ENCODE measurements around the gene RC3H2.

Gene RC3H2

GRCh38 chr9:122904823-122905710 lies at the start of gene RC3H2:
TSS of gene RC3H2 (minus strand) at chr9:122905359. CDS start at chr9:122897509, 7,850 bp downstream.
- peak; percentile 83 to 92 for DNase-seq (ENCODE audit: low read depth in 2 of 2)

GRCh38 chr9:122954253-122954691 lies 49.1 kb upstream of the RC3H2 start:
- no peak for DNase-seq (ENCODE audit: low read depth in 2 of 2)

- DNase-seq (ENCODE audit: low read depth in 2 of 2), result no peak
These were observed 45.9 kb upstream of the RC3H2 start for GRCh38 chr9:122951056-122951455.

- DNase-seq (ENCODE audit: low read depth in 2 of 2), result no peak
These were observed 45.1 kb upstream of the RC3H2 start for GRCh38 chr9:122950263-122950662.

GRCh38 chr9:122949696-122950095 lies 44.5 kb upstream of the RC3H2 start:
- no peak for DNase-seq (ENCODE audit: low read depth in 2 of 2)

GRCh38 chr9:122948313-122948712 lies 43.2 kb upstream of the RC3H2 start:
- no peak for DNase-seq (ENCODE audit: low read depth in 2 of 2)

- no peak for DNase-seq (ENCODE audit: low read depth in 2 of 2)
These were observed 41.4 kb upstream of the RC3H2 start for GRCh38 chr9:122946461-122947005.

- DNase-seq (ENCODE audit: low read depth in 2 of 2), result no peak
These were observed 40.1 kb upstream of the RC3H2 start for GRCh38 chr9:122944960-122945888.

- no peak for DNase-seq (ENCODE audit: low read depth in 2 of 2)
These were observed 36.5 kb upstream of the RC3H2 start for GRCh38 chr9:122941582-122942234.

GRCh38 chr9:122940749-122941581 lies 35.8 kb upstream of the RC3H2 start, which contains the start of gene RABGAP1:
TSS of gene RABGAP1 (plus strand) at chr9:122941020. CDS start at chr9:122957060, 16,040 bp downstream.
- DNase-seq (ENCODE audit: low read depth in 2 of 2), result peak; percentile 98 to 99

GRCh38 chr9:122940454-122940748 lies 35.2 kb upstream of the RC3H2 start:
- no peak for DNase-seq (ENCODE audit: low read depth in 2 of 2)

GRCh38 chr9:122939601-122940000 lies 34.4 kb upstream of the RC3H2 start:
- no peak for DNase-seq (ENCODE audit: low read depth in 2 of 2)

GRCh38 chr9:122936883-122937282 lies 31.7 kb upstream of the RC3H2 start:
- DNase-seq (ENCODE audit: low read depth in 2 of 2), result no peak

GRCh38 chr9:122936464-122936863 lies 31.3 kb upstream of the RC3H2 start:
- DNase-seq (ENCODE audit: low read depth in 2 of 2), result no peak

GRCh38 chr9:122931226-122932121 lies 26.3 kb upstream of the RC3H2 start, which contains the start of gene ZBTB26:
TSS of gene ZBTB26 (minus strand) at chr9:122931512. CDS start at chr9:122919934, 11,578 bp downstream.
- peak; percentile 87 to 88 for DNase-seq (ENCODE audit: low read depth in 2 of 2)

GRCh38 chr9:122930541-122931225 lies 25.5 kb upstream of the RC3H2 start:
- DNase-seq (ENCODE audit: low read depth in 2 of 2), result no peak

- no peak for DNase-seq (ENCODE audit: low read depth in 2 of 2)
These were observed 24.7 kb upstream of the RC3H2 start for GRCh38 chr9:122929796-122930354.

GRCh38 chr9:122923947-122924346 lies 18.8 kb upstream of the RC3H2 start:
- DNase-seq (ENCODE audit: low read depth in 2 of 2), result no peak

- DNase-seq (ENCODE audit: low read depth in 2 of 2), result no peak
These were observed 17.6 kb upstream of the RC3H2 start for GRCh38 chr9:122922713-122923112.

All from stimulated activated CD8-positive, alpha-beta memory T cell treated with anti-CD3 and anti-CD28 coated beads, Interleukin-2, amount 100 ng/mL, for 48 hours (primary cell).